ENCODE measurements around the gene HDAC7. TPM values are rescaled to one million over a fixed set of nuclear protein-coding genes. Genes with fewer than 3 reads are reported as not detected.

HDAC7 gene
- total RNA-seq, 2 experiments from 2014 or later, result 218 to 232 TPM

DNA sequence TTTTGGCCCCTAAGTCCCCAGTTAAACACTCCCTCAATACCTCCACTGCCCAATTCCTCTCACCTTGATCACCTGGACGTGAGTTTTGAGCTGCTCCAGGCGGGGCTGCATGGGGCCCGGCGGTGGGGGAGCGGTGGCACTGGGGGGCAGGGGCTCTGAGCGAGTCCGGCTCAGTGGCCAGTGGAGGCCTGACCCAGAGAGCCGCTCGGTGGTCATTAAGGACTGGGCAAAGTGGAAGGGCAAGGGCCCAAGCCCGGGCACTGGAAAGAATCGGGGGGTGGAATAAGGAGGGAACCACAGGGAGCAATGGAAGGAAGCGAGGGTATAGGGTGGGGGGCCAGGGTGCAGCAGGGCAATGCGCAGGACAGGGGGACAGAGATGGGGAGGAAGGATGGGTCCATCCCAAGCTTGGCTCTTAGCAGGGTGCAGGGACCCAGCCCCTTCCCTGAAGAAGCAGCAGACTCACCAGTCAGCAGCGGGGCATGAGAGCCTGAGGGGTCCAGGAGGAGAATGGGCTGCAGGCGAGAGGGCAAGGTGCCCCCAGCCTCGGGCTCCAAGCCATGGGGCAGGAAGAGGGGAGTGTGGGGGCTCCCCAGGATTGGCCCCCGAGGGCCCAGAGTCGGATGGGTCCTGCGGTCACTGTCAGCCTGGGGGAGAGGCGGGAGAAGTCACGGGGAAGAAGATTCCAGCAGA is 24.4 kb downstream of the HDAC7 start:
- H3K4me1 Mint-ChIP-seq, result peaks cover 19% of the 10 kb centered on the region
- H3K27me3 Mint-ChIP-seq, result no peaks in the 10 kb centered on the region
- H3K36me3 Mint-ChIP-seq (ENCODE audit: low read depth), result peaks cover 48% of the 10 kb centered on the region
- DNase-seq, result no peak
- ChIA-PET POLR2A (no interaction called here), CTCF (interaction anchor here (0.8 to 1.4 kb wide), 2 partner anchors 16 to 40 kb away, joined by 3 read pairs; no protein-coding TSS in a partner anchor)
- no peak overlapping the region for H3K4me3 Mint-ChIP-seq
- no peaks in the 10 kb centered on the region for H3K9me3 Mint-ChIP-seq
- H3K27ac Mint-ChIP-seq, result peak overlapping the region; percentile 9

DNA sequence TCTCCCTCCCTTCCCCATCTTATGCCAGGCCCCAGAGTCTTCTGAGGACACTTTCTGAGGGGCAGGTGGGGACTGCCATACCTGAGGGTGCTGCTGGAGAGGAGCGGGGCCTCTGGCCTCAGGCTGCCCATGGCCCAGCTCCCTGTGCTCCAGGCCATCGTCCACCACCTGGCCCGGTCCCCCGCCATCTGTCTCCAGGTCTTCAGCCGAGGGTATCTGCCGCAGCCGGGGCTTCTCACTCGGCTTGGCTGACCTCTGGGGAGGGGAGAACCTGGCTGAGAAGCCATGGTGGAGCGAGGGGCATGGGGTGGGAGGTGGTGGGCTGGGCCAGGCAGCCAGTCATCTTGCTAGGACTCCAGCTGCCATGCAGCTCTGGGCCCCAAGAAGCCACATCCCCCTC is 25.0 kb downstream of the HDAC7 start:
- no peak overlapping the region for H3K27ac Mint-ChIP-seq
- DNase-seq, result no peak
- no peaks in the 10 kb centered on the region for H3K9me3 Mint-ChIP-seq
- H3K36me3 Mint-ChIP-seq (ENCODE audit: low read depth), result peaks cover 49% of the 10 kb centered on the region
- POLR2A ChIA-PET, result no interaction called here
- H3K27me3 Mint-ChIP-seq, result no peaks in the 10 kb centered on the region
- peaks cover 15% of the 10 kb centered on the region for H3K4me1 Mint-ChIP-seq
- CTCF ChIA-PET, result interaction anchor here (1.4 kb wide), 1 partner anchor 15 kb away, joined by 3 read pairs; no protein-coding TSS in a partner anchor
- no peak overlapping the region for H3K4me3 Mint-ChIP-seq

DNA sequence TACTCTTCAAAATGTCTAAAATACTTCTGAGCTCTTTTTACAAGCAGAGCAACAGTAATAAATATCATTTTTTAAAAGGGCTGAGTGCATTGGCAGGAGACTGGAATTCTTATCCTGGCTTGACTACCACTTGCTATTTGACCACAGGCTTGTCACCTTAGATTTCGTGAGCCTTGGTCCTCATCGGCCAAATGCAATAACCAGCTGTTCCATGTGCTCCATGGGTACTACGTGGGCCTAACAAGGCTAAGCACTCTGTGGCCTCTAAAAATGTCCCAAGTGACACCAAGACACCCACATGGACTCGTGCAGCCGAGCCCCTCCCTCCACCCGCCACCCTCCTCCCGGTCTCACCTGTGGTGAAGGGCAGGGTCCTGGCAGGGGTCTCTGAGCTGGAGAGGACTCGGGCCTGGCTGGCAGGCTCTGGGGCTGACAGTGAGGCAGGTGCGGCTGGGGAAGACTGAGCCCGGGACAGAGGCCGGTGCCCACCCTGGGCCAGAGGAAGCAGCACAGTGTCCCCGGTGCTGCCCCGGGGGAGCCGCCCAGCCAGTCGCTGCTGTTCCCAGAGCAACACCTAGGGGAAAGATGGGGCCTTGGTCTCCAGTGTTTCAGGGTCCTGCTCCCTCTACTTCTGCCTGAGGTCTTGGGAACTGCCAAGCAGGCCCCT is 26.6 kb downstream of the HDAC7 start:
- Mint-ChIP-seq H3K4me3 (no peak overlapping the region), H3K27me3 (no peaks in the 10 kb centered on the region), H3K9me3 (no peaks in the 10 kb centered on the region), H3K4me1 (peaks cover 4% of the 10 kb centered on the region), H3K36me3 (ENCODE audit: low read depth) (peaks cover 58% of the 10 kb centered on the region), H3K27ac (peak overlapping the region; percentile 28)
- no peak for DNase-seq
- ChIA-PET POLR2A (no interaction called here), CTCF (interaction anchor here (0.5 to 3.8 kb wide), 6 partner anchors 10 to 942 kb away, joined by 3 to 21 read pairs (median 4); no protein-coding TSS in a partner anchor)

DNA sequence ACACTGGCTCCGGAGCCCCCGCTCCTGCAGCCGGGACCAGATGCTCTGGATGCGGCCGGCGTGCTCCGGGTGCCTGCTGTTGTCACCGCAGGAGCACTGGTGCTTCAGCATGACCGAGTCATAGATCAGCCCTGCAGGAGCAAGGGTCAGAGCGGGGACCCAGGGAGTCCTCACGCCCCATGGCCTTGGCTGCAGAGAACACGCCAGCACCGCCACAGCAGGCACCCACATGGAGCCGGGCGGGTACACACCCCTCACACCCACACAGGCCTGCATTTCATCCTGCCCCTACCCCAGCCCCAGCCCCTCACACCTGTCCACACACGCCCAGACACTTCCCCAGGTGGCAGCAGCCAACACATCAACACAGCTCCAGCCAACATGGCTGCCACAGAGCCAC is 27.8 kb downstream of the HDAC7 start:
- ChIA-PET POLR2A (interaction anchor here (0.6 kb wide), 1 partner anchor 19 kb away, joined by 3 read pairs; no protein-coding TSS in a partner anchor), CTCF (interaction anchor here (1.5 to 3.8 kb wide), 7 partner anchors 11 to 99 kb away, joined by 3 to 21 read pairs (median 8); no protein-coding TSS in a partner anchor)
- peaks cover 60% of the 10 kb centered on the region for H3K36me3 Mint-ChIP-seq (ENCODE audit: low read depth)
- no peak overlapping the region for H3K4me3 Mint-ChIP-seq
- no peak for DNase-seq
- H3K9me3 Mint-ChIP-seq, result no peaks in the 10 kb centered on the region
- no peaks in the 10 kb centered on the region for H3K4me1 Mint-ChIP-seq
- H3K27me3 Mint-ChIP-seq, result no peaks in the 10 kb centered on the region
- H3K27ac Mint-ChIP-seq, result no peak overlapping the region

DNA sequence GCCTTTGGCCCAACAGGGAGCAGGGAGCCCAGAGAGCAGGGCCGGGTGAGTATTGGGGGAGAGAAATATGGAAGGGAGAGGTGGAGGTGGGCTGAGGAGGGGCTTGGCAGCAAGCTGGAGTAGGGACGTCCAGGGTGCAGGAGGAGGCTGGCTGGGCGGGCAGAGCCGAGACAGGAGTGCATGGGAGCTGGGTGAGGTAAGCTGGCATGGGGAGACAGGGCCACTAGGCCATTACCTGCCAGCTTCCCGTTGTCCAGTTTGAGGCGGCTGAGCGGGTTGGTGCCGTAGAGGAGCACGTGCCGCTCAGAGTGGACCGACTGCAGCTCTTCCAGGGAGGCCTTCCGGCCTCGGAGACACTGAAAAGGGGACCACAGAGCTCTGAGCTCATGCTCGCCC is 28.4 kb downstream of the HDAC7 start:
- POLR2A ChIA-PET, result interaction anchor here (0.6 kb wide), 1 partner anchor 20 kb away, joined by 3 read pairs; no protein-coding TSS in a partner anchor
- Mint-ChIP-seq H3K4me3 (no peak overlapping the region), H3K36me3 (ENCODE audit: low read depth) (peaks cover 65% of the 10 kb centered on the region), H3K27ac (peak overlapping the region; percentile 57), H3K4me1 (no peaks in the 10 kb centered on the region), H3K9me3 (no peaks in the 10 kb centered on the region), H3K27me3 (no peaks in the 10 kb centered on the region)
- CTCF ChIA-PET, result interaction anchor here (1.5 to 3.8 kb wide), 7 partner anchors 10 to 100 kb away, joined by 3 to 21 read pairs (median 9); no protein-coding TSS in a partner anchor
- no peak for DNase-seq

DNA sequence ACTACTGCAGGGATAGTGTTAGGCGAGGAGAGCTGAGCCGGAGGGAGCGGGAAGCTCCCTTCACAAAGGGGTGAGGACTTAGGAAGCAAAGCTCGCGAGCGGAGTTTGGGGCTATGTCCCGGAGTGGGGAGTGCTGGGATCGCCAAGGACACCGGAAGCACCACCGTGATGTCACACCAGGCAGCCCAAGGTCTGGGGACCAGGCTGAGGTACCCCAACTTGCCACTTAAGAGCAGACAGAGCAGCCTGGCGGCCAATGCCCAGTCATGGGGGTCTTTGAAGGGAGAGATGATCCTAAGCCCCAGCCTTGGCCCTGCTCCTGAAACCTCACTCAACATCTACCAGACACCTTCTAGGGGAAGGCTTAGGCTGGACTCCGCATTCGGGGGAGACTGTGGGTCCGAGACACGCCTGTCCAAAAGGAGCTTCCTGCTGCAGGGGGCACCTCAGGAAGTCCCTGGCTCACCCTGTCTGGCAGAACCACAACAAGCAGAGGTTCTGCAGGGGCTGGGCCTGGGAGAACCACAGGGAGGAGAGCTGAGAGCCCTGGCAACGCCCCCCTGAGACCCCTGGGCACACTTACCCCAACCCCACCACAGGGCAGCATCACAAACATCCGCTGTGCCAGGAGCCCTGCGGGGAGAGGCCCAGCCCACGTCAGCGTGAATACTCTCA is 28.9 kb downstream of the HDAC7 start:
- ChIA-PET CTCF (interaction anchor here (0.8 to 3.8 kb wide), 7 partner anchors 9 to 49 kb away, joined by 3 to 21 read pairs (median 9); no protein-coding TSS in a partner anchor), POLR2A (no interaction called here)
- Mint-ChIP-seq H3K9me3 (no peaks in the 10 kb centered on the region), H3K4me3 (no peak overlapping the region), H3K27me3 (no peaks in the 10 kb centered on the region), H3K4me1 (no peaks in the 10 kb centered on the region), H3K27ac (peak overlapping the region; percentile 57), H3K36me3 (ENCODE audit: low read depth) (peaks cover 69% of the 10 kb centered on the region)
- no peak for DNase-seq

DNA sequence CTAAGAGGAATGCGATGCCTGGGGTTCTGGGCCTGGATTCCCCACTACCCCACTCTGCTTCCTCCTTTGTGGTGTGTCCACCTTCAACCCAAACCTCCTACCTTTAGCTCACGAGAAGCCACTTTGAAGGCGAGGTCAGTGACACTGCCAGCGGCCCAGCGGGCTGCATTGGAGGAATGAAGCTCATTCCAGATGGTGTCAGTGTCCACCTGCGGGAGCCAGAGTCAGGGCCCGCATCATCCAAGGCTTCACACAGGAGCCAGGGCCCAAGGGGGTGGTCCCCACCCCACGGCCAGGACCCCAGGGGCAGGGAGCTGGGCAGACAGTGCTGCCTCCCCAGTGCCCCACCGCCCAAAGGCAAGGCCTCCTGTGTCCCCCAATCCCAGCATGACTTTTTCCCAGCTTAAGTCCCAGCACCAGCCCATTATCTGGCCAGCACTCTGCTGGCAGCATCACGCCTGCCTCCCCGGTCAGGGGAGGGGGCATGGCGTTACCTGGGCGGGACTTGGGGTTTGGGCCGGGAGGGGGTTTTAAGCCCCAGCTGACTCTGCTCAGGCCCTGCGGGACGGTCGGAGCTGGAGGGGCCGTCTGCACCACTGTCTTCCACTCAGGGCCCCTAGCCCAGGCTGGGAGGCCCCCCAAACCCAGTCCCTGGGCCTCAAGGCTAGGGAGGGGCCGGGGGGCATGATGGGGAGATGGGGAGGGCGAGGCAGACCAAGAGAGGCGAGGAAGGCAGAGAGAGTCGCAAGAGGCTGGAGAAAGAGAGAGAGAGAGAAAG is 29.8 kb downstream of the HDAC7 start:
- H3K27ac Mint-ChIP-seq, result no peak overlapping the region

DNA sequence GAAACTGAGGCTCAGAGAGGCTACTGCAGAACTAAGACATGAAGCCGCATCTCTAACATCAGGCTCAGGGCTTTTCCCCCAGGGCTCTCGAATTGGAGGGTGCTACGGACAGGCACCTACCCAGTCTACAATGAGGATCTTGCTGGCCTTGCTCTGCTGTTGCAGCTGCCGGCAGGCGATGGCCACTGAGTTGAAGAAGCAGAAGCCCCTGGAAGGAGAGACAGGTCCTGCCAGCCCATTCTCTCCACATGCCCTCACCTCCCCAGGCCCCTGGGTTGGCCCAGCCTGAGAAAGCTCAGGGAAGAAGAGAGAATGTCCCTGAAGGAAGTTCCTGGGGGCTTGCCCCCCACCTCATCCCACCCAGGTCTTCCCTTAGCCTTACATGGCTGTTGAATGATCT is 30.6 kb downstream of the HDAC7 start:
- Mint-ChIP-seq H3K27ac (peak overlapping the region; percentile 25), H3K9me3 (no peaks in the 10 kb centered on the region), H3K4me3 (no peak overlapping the region), H3K36me3 (ENCODE audit: low read depth) (peaks cover 70% of the 10 kb centered on the region), H3K4me1 (no peaks in the 10 kb centered on the region), H3K27me3 (no peaks in the 10 kb centered on the region)
- POLR2A ChIA-PET, result no interaction called here
- CTCF ChIA-PET, result interaction anchor here (1.0 to 2.7 kb wide), 7 partner anchors 8 to 49 kb away, joined by 3 to 11 read pairs (median 5); no protein-coding TSS in a partner anchor
- no peak for DNase-seq

More for the DNA sequence above, 29.8 kb downstream of the HDAC7 start:
- H3K4me1 Mint-ChIP-seq, result no peaks in the 10 kb centered on the region
- DNase-seq, result no peak
- CTCF ChIA-PET, result interaction anchor here (0.6 to 2.7 kb wide), 9 partner anchors 9 to 48 kb away, joined by 3 to 13 read pairs (median 4); no protein-coding TSS in a partner anchor
- H3K36me3 Mint-ChIP-seq (ENCODE audit: low read depth), result peaks cover 68% of the 10 kb centered on the region
- no peaks in the 10 kb centered on the region for H3K9me3 Mint-ChIP-seq
- H3K27me3 Mint-ChIP-seq, result no peaks in the 10 kb centered on the region
- POLR2A ChIA-PET, result no interaction called here
- no peak overlapping the region for H3K4me3 Mint-ChIP-seq

DNA sequence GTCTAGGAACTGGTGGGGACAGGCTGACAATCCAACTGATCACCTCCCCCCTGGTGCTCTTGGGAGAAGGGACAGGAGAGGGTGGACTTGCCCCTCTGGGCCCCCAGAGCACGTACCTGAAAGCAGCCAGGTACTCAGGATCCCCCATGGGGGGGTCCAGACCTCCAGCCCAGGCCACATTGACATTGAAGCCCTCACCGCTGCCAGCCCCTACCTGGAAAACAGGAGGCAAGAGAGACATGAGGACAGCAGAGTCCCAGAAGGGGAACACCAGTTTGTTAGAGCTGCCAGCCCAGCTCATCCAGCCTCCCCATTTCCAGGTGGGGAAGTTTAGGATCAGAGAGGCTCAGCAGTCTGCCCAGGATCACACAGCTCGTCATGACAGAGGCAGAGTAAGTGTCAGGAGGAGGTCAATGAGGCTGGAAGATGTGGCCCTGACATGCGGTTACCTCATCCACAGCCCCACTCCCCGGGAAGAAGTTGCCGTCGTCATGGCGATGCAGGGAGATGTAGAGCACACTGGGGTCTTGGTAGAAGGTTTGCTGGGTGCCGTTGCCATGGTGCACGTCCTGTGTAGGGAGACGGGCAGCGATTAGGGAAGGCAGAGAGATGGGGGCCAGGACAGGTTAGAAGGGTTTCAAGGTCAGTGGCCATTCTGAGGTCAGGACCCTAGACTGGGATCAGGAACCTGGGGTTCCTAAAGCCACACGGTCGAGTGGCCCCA is 31.9 kb downstream of the HDAC7 start:
- CTCF ChIA-PET, result interaction anchor here (0.8 to 1.5 kb wide), 4 partner anchors 8 to 22 kb away, joined by 3 to 5 read pairs (median 3); no protein-coding TSS in a partner anchor
- H3K36me3 Mint-ChIP-seq (ENCODE audit: low read depth), result peaks cover 65% of the 10 kb centered on the region

DNA sequence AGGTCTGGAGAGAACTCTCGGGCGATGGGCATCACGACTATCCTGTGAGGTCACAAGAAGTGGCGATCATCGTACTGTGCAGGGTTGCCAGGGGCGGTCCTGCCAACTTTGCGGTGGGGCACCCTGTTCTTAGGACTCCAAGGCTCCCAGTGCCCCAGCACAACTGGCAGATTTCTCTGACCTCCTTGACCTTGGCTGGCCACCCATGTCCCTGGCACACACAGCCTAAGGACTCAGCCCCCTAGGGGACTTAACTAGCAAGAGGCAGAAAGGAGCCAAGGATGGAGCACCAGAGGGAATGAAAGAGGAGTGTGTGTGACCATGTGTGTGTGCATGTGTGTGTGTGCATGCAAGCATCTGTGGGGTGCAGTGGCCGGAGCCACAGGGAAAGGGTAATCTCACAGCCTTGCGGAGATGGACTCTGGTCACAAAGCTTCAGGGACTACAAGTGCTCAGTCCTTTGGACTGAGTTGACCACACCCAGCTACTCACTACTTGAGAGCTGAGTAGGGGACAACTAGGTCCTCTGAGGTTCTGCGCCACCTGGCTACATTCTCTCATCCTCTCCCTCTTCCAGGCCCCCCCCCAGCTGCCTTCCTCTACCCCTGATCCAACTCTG is 32.9 kb downstream of the HDAC7 start:
- no peaks in the 10 kb centered on the region for H3K9me3 Mint-ChIP-seq
- no peaks in the 10 kb centered on the region for H3K4me1 Mint-ChIP-seq
- no peak for DNase-seq
- H3K27me3 Mint-ChIP-seq, result no peaks in the 10 kb centered on the region
- peaks cover 59% of the 10 kb centered on the region for H3K36me3 Mint-ChIP-seq (ENCODE audit: low read depth)
- CTCF ChIA-PET, result interaction anchor here (0.8 to 1.8 kb wide), 3 partner anchors 9 to 51 kb away, joined by 3 to 5 read pairs (median 3); no protein-coding TSS in a partner anchor
- H3K4me3 Mint-ChIP-seq, result no peak overlapping the region
- POLR2A ChIA-PET, result no interaction called here
- peak overlapping the region; percentile 54 for H3K27ac Mint-ChIP-seq

More for the DNA sequence above, 31.9 kb downstream of the HDAC7 start:
- Mint-ChIP-seq H3K9me3 (no peaks in the 10 kb centered on the region), H3K4me1 (no peaks in the 10 kb centered on the region), H3K27ac (no peak overlapping the region), H3K4me3 (no peak overlapping the region), H3K27me3 (no peaks in the 10 kb centered on the region)
- DNase-seq, result no peak
- POLR2A ChIA-PET, result no interaction called here
